ENCODE results near the gene SMARCD2.

DNA sequence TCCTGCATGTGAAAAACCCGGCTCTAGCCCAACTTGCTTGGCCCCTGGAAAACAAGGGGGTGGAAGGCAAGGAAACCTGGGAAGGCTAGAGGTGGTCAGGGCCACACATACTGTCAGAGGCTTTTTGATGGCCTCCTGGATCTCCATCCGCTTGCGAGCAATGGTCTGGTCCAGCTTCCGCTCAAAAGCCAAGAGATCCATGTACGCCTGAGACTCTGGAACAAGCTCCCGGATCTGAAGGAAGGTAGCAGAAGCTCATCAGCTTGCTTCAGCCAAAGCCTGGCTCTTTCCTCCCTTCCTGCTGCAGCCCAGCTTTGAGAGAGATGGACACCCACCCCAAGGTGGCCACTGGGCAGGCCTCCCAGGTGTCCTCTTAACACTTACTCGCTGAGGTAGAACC lies 5.7 kb downstream of the SMARCD2 start:
- TF ChIP-seq, protein P1, sequence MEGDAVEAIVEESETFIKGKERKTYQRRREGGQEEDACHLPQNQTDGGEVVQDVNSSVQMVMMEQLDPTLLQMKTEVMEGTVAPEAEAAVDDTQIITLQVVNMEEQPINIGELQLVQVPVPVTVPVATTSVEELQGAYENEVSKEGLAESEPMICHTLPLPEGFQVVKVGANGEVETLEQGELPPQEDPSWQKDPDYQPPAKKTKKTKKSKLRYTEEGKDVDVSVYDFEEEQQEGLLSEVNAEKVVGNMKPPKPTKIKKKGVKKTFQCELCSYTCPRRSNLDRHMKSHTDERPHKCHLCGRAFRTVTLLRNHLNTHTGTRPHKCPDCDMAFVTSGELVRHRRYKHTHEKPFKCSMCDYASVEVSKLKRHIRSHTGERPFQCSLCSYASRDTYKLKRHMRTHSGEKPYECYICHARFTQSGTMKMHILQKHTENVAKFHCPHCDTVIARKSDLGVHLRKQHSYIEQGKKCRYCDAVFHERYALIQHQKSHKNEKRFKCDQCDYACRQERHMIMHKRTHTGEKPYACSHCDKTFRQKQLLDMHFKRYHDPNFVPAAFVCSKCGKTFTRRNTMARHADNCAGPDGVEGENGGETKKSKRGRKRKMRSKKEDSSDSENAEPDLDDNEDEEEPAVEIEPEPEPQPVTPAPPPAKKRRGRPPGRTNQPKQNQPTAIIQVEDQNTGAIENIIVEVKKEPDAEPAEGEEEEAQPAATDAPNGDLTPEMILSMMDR (IDR thresholded peaks at IDR 0.05): no peak
- no peak for TF ChIP-seq ZFX (IDR thresholded peaks at IDR 0.05; ENCODE audit: borderline replicate concordance)
